HUDEP-2 (cell line): ENCODE measurements around the gene COL7A1.

Experiments used
- DNase-seq, 76 experiments: peaks; one replicate each; lab custom pipeline; 2025; ENCODE audit not compliant: unreplicated experiment in 76 of 76; lab: John Stamatoyannopoulos, UW

The COL7A1 gene

DNA sequence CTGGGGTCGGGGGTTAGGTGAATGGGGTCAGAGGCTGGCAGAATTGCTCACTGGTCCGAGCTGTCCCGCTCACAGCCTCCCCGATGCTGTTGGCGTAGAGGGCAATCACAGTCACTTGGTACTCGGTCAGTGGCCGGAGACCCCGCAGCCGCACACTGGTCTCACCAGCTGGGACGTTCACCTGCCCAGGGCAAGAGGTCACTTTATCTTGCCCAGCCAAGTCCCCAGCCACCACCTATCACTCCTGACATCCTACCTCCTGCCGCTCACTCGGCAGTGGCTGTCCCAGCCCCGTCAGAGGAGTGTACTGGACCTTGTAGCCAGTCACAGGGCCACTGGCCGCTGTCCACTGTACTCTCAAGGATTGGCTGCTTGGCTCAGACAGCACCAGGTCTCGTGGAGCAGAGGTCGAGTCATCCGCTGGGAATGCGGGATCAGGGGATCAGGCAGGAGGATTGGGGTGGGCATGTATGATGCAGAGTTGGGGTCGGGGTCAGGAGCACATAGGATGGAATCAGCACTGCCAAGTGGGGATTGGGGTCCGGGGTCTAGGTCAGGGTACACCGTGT is 2.5 kb downstream of the COL7A1 start:
- no peak for DNase-seq

DNA sequence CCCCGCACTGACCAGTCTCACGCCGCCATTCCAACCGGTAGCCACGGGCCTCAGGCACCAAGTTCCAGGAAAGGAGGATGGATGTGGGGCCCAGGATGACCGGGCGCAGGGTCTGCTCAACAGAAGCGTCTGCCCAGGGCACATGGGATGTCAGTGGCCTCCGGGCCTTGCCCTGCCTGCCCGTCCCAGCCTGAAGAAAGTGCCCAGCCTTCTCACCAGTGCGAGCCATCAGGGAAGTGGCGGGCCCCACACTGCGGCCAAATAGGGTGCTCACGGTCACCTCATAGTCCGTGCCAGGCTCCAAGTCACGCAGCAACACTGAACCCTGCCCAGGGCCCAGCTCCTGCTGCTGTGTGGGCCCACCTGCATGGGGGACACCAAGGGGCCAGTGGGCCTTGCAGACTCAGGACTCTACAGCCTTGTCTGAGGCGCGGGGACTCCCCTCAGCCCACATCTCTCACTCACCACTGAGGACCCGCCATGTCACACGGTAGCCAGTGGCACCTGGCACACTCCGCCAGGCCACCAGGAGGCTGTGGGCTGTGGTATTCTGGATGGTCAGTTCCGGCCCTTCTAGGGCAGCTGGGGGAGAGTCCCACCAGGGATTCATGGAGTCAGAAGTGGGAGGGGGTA is 3.1 kb downstream of the COL7A1 start:
- no peak for DNase-seq

DNA sequence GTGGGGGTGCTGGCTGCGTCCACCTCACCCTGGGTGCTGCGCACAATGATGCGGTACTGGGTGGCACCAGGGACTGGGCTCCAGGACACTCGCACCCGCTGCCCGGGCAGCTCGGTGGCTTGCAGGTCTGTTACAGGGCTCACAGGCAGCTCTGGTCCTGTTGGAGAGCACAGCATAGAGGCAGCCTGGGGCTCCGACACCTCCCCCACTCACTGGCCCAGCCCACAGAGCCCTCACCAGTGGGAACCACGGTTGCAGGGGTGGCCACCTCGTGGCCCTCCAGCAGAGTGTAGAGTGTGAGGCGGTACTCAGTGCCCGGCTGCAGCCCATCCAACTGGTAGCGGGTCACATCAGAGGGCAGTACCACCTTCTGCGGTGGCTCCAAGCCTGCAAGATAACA is 3.7 kb downstream of the COL7A1 start:
- DNase-seq = no peak

DNA sequence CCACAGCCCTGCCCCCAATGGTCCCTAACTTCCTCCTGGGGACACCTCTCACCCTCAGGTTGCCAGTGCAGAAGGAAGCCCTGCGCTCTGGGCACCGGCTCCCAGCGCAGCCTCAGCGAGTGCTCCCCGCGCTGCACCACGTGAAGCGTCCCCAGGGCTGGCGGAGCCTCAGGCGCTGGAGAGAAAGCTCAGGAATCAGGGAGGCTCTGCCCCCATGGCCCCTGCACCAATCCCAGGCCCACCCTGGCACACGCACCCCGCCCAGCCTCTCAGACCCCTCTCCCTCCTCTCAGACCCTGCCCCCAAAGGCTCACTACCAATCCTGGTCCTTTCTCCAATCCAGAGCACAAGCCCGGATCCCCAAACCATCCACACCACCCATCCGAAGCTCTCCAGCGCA is 6.9 kb downstream of the COL7A1 start:
- DNase-seq = no peak

DNA sequence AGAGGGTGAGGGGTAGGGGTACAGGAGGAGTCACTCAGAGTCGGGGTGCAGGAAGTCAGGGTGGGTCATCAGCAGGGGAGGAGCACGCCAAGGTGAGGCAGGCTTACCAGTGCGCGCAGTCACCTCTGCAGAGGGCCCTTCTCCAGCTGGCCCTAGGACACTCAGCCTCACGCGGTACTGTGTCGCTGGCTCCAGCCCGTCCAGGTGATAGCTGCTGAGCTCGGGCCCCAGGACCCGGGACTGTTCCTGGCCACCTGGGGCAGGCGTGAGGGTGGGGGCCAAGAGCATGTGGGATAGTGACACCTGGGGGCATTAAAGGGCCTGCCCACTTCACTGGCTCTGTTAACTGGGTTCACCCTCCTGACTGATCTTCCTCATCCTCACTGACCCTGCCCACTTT is 7.4 kb downstream of the COL7A1 start:
- no peak for DNase-seq

DNA sequence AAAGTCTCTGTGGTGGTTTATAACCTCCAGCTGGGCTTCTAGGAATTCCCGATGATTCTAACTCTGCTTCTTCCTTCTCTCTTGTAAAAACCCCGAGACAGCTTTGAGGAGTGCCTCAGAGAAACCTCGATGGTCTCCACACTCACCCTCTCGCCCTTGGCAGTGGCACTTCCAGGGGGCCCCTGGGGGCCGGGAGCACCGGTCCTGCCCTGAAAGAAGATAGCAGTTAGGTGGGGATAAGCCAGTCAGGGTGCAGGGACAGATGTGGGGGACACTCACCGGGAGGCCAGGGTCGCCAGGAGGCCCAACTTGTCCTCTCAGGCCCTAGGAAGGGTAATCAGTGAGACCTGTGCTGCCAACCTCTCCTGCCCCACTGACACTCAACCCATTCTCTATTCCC is 9.7 kb downstream of the COL7A1 start:
- DNase-seq = no peak

DNA sequence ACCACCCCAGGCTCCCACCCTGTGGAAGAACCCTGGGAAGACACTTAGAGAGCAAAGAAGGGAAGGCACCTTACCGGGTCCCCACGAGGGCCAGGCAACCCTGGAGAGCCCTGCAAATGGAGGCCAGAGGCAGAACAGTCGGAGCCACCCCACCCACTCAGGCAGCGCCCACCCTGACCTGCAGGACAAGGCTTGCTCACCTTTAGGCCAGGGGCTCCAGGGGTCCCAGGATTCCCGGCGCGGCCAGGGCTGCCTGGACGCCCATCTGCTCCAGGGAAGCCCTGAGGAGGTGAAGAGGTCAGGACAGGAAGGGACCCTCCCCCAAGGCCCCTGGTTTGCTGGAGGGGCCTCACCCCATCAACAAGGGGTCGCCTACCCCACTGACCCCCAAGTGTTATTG is 10.3 kb downstream of the COL7A1 start:
- DNase-seq = no peak

DNA sequence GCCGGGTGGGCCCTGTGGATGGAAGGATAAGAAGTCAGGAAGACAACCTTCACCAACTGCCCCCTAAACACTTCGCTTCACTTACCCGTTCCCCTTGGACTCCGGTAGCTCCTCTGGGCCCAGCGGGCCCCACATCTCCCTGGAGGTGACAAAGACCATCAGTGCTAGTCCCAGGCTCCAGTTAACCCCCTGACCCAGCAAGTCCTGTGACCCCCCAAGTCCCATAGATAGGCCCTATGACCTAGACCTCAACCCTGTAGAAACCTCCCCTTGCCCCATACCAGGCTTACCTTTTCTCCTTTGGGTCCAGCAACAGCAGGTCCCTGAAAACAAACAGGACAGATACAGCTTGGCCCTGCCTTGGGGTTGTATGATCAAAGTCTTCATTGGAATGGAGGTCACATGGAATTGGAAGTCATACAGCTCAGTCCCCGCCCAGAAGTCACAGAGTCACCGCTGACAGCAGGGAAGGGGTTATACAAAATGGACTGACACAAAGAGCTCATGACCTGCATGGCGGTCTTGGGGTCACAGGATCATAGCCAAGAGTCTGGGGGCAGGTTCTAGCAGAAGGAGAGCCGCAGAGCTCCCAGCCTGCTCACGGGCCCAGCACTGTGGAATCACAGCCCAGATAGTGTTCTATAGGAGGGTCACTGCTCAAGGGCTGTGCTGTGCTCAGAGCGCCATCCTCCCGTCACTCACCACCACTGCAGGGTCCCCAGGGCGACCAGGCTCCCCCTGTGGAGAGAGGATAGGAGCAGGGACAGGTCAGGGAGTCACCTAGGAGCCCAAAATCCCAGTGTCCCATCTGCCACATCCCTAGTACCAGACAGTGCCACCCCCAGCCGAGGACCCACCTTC is 13.3 kb downstream of the COL7A1 start:
- DNase-seq = no peak

DNA sequence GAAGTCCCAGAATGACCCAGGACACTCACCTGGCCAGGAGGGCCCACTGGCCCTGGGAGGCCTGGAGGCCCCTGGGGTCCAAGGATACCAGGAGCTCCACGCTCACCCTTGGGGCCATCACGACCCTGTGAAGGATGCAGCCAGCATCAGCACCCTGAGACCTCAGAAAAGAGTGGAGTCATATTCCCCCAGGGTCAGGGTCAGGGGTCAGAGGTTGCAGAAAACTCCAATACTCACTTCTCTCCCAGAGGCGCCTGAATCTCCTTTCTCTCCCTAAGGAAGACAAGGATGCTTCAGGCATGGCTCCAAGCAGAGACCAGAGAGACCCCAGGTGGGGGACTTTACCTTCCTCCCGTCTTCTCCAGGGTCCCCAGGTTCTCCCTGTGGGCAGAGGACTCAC is 18.5 kb downstream of the COL7A1 start:
- no peak for DNase-seq

DNA sequence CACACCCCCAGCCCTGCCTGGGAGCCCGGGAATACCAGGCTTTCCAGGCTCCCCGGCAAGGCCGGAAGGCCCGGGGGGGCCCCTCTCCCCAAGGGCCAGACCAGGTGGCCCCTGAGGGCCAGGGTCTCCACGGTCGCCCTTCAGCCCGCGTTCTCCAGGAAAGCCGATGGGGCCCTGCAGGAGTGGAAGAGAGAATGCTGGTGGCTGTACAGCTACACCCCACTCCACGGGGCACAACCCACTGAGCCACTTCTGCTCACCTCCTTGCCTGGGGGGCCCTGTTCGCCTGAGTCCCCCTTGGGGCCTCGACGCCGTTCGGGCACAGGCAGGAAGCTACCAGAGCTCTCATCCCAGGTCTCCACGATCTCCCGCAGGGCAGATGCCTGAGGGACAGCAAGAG is 19.8 kb downstream of the COL7A1 start:
- DNase-seq = no peak

DNA sequence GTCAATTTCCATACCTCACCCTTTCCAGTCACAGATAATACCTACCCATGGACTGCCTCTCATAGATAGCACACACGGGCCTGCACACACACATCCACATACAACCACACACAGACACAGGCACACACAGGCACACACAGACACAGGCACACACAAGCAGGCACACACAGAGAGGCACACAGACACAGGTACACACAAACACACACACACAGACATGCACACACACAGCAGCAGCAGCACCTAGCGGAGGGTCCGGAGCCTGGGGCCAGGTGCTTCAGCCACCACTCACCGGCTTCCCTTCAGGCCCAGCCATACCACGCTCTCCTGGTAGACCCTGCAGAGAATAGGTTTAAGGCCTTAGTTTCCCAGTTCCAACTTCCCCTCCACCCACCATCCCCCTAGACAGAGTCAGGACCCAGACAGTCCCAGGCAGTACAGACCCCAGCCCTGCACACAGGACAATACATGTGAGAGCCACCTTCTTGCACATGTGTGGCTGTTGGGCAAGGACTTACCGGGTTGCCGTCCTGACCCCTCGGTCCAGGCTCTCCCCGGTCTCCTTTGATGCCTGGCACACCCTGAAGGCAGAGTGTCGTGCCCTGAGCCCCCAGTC is 21.1 kb downstream of the COL7A1 start:
- no peak for DNase-seq

DNA sequence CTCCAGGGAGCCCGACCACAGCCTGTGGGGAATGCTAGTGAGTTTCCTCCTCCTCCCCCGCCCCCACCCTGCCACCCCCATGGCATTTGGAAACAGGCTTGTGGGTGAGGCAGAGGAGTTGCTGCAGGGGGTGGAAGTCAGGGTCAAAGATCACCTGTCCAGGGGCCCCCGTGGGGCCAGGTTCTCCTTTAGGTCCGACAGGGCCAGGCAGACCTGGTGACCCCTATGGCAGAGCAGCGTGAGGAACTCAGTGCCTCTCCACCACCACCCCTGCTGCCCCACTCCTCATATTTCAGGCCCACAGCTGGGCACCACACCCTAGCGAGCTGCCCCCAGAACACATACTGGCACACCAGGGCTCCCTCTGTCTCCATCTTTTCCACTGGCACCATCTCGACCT is 22.6 kb downstream of the COL7A1 start:
- DNase-seq = no peak

DNA sequence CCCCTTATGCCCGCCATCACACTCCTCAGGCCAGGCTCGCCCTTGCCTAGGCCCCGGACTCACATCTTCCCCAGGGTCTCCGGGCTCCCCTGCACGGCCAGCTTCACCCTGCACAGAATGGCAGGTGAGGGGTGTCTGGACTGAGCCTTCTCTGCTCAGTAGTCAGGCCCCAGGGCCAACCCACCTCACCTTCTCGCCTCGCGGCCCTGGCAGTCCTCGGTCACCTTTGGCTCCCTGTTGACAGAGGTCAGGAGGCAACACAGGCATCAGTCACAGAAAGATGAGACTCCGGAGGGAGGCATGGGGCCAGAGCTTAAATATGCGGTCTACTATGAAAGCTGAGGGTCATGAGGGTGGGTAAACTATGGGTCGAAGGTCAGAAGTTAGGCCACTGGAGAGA is 23.2 kb downstream of the COL7A1 start:
- no peak for DNase-seq

DNA sequence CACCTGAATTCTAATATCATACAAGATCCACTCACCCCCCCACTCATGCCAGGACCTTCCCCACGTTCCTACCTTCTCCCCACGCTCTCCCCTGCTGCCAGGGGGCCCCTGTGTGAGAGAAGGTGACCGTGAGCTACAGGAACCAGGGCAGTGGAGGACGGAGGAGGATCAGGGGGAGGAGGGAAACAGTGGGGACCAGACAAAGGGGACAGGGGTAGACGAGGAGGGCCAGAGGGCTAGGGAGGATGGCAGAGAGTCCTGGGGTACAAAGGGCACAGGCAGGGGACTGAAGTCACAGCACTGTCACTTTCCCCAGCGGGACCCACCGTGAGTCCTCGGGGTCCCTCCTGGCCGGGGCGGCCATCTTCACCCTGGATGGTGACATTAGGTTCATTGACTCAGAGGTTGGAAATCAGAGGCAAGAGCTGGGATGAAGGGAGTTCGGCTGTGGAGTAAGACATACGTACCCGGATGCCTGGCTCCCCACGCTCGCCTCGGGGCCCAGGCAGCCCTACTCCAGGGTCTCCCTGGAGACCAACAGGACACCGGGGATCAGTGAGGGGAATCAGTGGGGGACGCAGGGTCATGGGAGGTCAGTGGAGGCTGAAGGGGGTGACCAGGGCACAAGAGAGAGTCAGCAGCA is 25.2 kb downstream of the COL7A1 start:
- no peak for DNase-seq

DNA sequence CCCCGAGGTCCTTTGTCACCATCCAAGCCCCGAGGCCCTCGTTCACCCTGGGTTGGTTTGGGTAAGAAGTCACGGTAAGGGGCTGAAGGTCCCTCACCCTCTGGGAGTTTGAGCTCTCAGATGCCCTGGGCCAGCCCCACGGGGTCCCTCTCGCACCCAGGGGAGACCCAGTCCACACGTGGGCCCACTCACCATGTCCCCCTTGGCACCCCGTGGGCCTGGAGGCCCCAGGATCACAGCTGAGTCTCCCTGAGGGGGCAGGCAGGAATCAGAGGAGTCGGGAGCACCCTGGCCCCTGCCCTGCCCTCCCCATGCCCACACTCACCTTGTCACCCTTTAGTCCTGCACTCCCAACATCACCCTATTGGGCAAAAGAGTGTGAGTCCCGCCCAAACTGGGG is 25.7 kb downstream of the COL7A1 start:
- DNase-seq = no peak

DNA sequence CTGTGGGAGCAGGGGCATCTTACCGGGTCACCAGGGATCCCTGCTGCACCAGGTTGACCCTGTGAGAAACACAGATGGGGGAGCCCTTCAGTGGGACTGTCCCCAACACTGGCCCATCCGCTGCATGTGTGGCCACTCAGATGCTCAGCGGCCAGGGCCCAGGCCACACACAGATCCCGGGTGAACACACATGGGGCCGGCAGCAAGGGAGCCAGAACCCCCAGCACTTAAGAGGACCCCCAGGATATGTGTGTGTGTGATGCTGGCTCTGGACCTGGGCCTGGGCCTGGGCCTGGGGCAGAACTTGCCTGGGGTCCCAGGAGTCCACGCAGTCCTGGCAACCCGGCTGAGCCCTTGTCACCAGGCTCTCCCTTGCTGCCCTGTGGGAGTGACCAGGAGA is 26.7 kb downstream of the COL7A1 start:
- no peak for DNase-seq

DNA sequence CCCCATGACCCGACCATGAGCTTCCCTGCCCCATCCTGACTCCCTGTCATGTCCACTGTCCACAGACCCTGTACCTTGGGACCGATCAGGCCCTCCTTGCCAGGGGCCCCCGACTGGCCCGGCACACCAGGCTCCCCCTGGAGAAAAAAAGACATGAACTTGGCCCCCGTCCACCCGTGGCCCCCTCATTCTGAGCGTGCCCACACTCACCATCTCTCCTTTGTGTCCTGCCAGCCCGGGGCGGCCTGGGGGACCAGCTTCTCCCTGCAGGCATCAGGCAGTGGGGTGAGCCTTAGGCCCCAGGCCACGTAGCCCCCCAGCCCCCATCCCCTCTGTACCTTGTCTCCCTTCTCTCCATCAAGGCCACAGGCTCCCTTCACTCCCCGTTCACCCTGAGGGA is 27.6 kb downstream of the COL7A1 start:
- no peak for DNase-seq

DNA sequence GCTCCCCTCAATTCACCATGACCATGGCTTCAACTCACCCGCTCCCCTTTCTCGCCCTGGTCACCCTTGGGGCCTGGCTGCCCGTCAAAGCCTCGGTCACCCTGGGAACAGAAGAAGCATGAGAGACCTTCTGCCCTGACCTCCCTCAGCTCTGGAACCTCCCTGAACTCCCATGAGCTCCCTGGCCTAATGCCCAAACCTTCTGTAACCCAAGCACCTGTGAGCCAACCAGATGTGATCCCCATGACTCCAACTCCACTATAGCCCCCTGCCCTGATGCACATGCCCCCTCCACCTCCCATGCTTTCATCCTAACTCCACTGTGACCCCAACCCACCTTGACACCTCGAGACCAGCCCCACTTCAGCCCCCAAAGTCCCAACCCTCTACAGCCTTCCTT is 28.0 kb downstream of the COL7A1 start:
- DNase-seq = peak in 2 of 76 experiments; percentile 10 to 17

DNA sequence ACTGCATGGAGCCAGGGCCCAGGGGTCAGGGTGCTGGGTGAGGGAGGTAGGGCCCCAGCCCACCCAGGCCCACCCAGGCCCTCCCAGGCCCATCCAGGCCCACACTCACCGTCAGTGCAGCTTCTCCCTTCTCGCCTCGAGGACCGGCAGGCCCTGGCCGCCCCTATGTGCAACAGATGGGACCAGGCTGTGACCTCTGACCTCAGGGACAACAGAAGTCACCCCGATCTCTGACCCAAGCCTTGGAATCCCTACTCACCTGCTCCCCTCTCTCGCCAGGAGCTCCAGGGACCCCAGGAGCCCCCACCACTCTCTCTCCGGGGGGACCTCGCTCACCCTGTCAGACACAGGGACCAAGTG is 28.7 kb downstream of the COL7A1 start:
- no peak for DNase-seq

DNA sequence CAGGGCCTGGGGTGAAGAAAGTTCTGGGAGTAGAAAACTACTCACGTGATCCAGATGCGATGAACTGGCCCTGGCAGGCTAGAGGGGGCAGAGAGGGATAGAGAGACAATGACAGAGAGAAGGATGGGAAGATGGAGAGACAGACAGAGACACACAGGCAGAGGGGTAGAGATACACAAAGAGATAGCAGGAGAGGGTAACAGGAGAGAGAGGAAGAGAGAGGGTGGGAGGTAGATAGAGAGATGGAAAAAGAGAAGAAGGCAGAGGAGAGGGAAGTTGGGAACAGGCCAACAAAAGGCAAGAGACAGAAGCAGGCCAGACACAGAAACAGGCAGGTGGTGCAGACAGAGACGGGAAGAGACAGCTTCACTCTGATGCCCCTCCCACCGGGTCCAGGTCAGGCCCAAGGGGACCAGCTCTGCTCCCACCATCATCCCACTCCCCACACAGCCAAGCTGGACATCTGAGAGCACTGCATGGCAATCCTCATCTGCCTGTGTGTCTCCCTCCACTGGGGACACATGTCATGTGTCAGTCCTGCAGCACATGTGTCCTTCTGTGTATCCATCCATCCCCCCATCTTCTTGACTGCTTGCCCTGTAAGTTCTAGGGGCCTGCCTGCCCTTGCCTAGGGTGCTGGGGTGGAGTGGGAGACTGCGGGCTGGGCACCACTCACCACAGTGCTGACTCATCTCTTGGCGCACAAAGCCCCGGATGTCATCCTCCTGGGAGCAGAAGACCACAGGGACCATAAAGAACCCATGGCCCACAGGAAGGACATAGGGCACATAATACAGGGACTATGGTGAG is 29.3 kb downstream of the COL7A1 start:
- DNase-seq = peak in 52 of 76 experiments; percentile 4 to 73 (median 40)
